Measurements from ENCODE around the gene TXLNG. TPM values are rescaled to one million over a fixed set of nuclear protein-coding genes. Genes with fewer than 3 reads are reported as not detected.
A peak's percentile ranks its signal among the peaks of the same experiment; 100 is the strongest.

The TXLNG gene
- polyA plus RNA-seq, 1 donor from 2014 or later, result 17.1 TPM

- Mint-ChIP-seq H3K27ac (no peak overlapping the region), H3K4me1 (peaks cover 21 to 27% (median 26%) of the 10 kb centered on the region in 3 donors), H3K9me3 (peaks cover 0 to 2% (median 0%) of the 10 kb centered on the region in 3 donors), H3K36me3 (no peaks in the 10 kb centered on the region), H3K27me3 (no peaks in the 10 kb centered on the region), H3K4me3 (peak overlapping the region in 1 of 4 donors; percentile 68)
Observed at GRCh38 chrX:16804923-16805464, 18.7 kb downstream of the TXLNG start.

- Mint-ChIP-seq H3K4me1 (peaks cover 21 to 31% (median 27%) of the 10 kb centered on the region in 3 donors), H3K27me3 (no peaks in the 10 kb centered on the region), H3K27ac (no peak overlapping the region), H3K9me3 (no peaks in the 10 kb centered on the region), H3K36me3 (peaks cover 4% of the 10 kb centered on the region), H3K4me3 (no peak overlapping the region)
Observed at GRCh38 chrX:16807548-16807947, 21.3 kb downstream of the TXLNG start.

GRCh38 chrX:16807976-16808542, 21.8 kb downstream of the TXLNG start:
- no peak overlapping the region for H3K4me3 Mint-ChIP-seq
- H3K36me3 Mint-ChIP-seq, result peaks cover 4% of the 10 kb centered on the region
- no peak overlapping the region for H3K27ac Mint-ChIP-seq
- H3K27me3 Mint-ChIP-seq, result no peaks in the 10 kb centered on the region
- H3K4me1 Mint-ChIP-seq, result peaks cover 21 to 31% (median 27%) of the 10 kb centered on the region in 3 donors
- H3K9me3 Mint-ChIP-seq, result no peaks in the 10 kb centered on the region

GRCh38 chrX:16814597-16814996, 28.3 kb downstream of the TXLNG start:
- Mint-ChIP-seq H3K4me3 (no peak overlapping the region), H3K9me3 (no peaks in the 10 kb centered on the region), H3K4me1 (peaks cover 1 to 4% (median 3%) of the 10 kb centered on the region in 3 donors), H3K27ac (no peak overlapping the region), H3K27me3 (no peaks in the 10 kb centered on the region), H3K36me3 (peaks cover 8% of the 10 kb centered on the region)

- Mint-ChIP-seq H3K27me3 (no peaks in the 10 kb centered on the region), H3K36me3 (peaks cover 5% of the 10 kb centered on the region), H3K9me3 (no peaks in the 10 kb centered on the region), H3K4me3 (no peak overlapping the region), H3K4me1 (peaks cover 0 to 1% (median under 1%) of the 10 kb centered on the region in 3 donors), H3K27ac (no peak overlapping the region)
Observed at GRCh38 chrX:16819634-16820033, 33.4 kb downstream of the TXLNG start.

- H3K4me3 Mint-ChIP-seq, result no peak overlapping the region
- no peaks in the 10 kb centered on the region for H3K9me3 Mint-ChIP-seq
- peaks cover 0 to 5% (median 0%) of the 10 kb centered on the region in 3 donors for H3K4me1 Mint-ChIP-seq
- no peaks in the 10 kb centered on the region for H3K27me3 Mint-ChIP-seq
- no peak overlapping the region for H3K27ac Mint-ChIP-seq
- H3K36me3 Mint-ChIP-seq, result peaks cover 5% of the 10 kb centered on the region
Observed at GRCh38 chrX:16822723-16823122, 36.5 kb downstream of the TXLNG start.

- Mint-ChIP-seq H3K9me3 (no peaks in the 10 kb centered on the region), H3K36me3 (peaks cover 1% of the 10 kb centered on the region)
Observed at GRCh38 chrX:16825264-16826035, 39.2 kb downstream of the TXLNG start.

GRCh38 chrX:16826207-16826606, 39.9 kb downstream of the TXLNG start:
- Mint-ChIP-seq H3K27me3 (no peaks in the 10 kb centered on the region), H3K4me3 (no peak overlapping the region), H3K4me1 (peaks cover 0 to 5% (median 0%) of the 10 kb centered on the region in 3 donors), H3K9me3 (no peaks in the 10 kb centered on the region), H3K36me3 (peaks cover 1% of the 10 kb centered on the region), H3K27ac (no peak overlapping the region)

More at GRCh38 chrX:16825264-16826035, 39.2 kb downstream of the TXLNG start:
- no peak overlapping the region for H3K4me3 Mint-ChIP-seq
- H3K27ac Mint-ChIP-seq, result peak overlapping the region in 1 of 3 donors; percentile 54
- H3K27me3 Mint-ChIP-seq, result no peaks in the 10 kb centered on the region
- H3K4me1 Mint-ChIP-seq, result peaks cover 0 to 5% (median 0%) of the 10 kb centered on the region in 3 donors

GRCh38 chrX:16827225-16827624, 41.0 kb downstream of the TXLNG start:
- no peaks in the 10 kb centered on the region for H3K27me3 Mint-ChIP-seq
- H3K36me3 Mint-ChIP-seq, result peaks cover 1% of the 10 kb centered on the region
- H3K4me3 Mint-ChIP-seq, result no peak overlapping the region
- H3K4me1 Mint-ChIP-seq, result peaks cover 0 to 5% (median 0%) of the 10 kb centered on the region in 3 donors
- H3K9me3 Mint-ChIP-seq, result no peaks in the 10 kb centered on the region
- no peak overlapping the region for H3K27ac Mint-ChIP-seq

GRCh38 chrX:16828124-16828908, 42.0 kb downstream of the TXLNG start:
- H3K4me1 Mint-ChIP-seq, result peaks cover 0 to 5% (median 0%) of the 10 kb centered on the region in 3 donors
- no peaks in the 10 kb centered on the region for H3K27me3 Mint-ChIP-seq
- H3K9me3 Mint-ChIP-seq, result no peaks in the 10 kb centered on the region
- no peak overlapping the region for H3K27ac Mint-ChIP-seq
- H3K36me3 Mint-ChIP-seq, result no peaks in the 10 kb centered on the region
- H3K4me3 Mint-ChIP-seq, result no peak overlapping the region

GRCh38 chrX:16832301-16832700, 46.0 kb downstream of the TXLNG start:
- H3K27me3 Mint-ChIP-seq, result no peaks in the 10 kb centered on the region
- H3K36me3 Mint-ChIP-seq, result no peaks in the 10 kb centered on the region
- no peaks in the 10 kb centered on the region for H3K4me1 Mint-ChIP-seq
- H3K27ac Mint-ChIP-seq, result no peak overlapping the region
- no peak overlapping the region for H3K4me3 Mint-ChIP-seq
- no peaks in the 10 kb centered on the region for H3K9me3 Mint-ChIP-seq

- Mint-ChIP-seq H3K9me3 (no peaks in the 10 kb centered on the region), H3K4me3 (no peak overlapping the region), H3K27ac (no peak overlapping the region), H3K27me3 (no peaks in the 10 kb centered on the region), H3K36me3 (peaks cover 5% of the 10 kb centered on the region), H3K4me1 (no peaks in the 10 kb centered on the region)
Observed at GRCh38 chrX:16834806-16835205, 48.5 kb downstream of the TXLNG start.

GRCh38 chrX:16836371-16836770, 50.1 kb downstream of the TXLNG start:
- peaks cover 5% of the 10 kb centered on the region for H3K36me3 Mint-ChIP-seq
- H3K9me3 Mint-ChIP-seq, result no peaks in the 10 kb centered on the region
- H3K27me3 Mint-ChIP-seq, result no peaks in the 10 kb centered on the region
- no peak overlapping the region for H3K4me3 Mint-ChIP-seq
- H3K27ac Mint-ChIP-seq, result peak overlapping the region in 2 of 3 donors; percentile 39 to 92
- no peaks in the 10 kb centered on the region for H3K4me1 Mint-ChIP-seq

GRCh38 chrX:16838202-16839066, 52.2 kb downstream of the TXLNG start:
- peak overlapping the region in 2 of 3 donors; percentile 46 to 89 for H3K27ac Mint-ChIP-seq

More at GRCh38 chrX:16838202-16839066, 52.2 kb downstream of the TXLNG start:
- H3K27me3 Mint-ChIP-seq, result no peaks in the 10 kb centered on the region
- no peak overlapping the region for H3K4me3 Mint-ChIP-seq
- peaks cover 5% of the 10 kb centered on the region for H3K36me3 Mint-ChIP-seq
- no peaks in the 10 kb centered on the region for H3K4me1 Mint-ChIP-seq
- H3K9me3 Mint-ChIP-seq, result no peaks in the 10 kb centered on the region
